NCI-H1105 (cell line): ENCODE measurements around the gene ITPR2.

ENCODE experiments used
- DNase-seq: peaks from one replicate; lab custom pipeline; 2025; lab: John Stamatoyannopoulos, UW

Gene ITPR2

GRCh38 chr12:26389343-26389742 is 443.7 kb downstream of the ITPR2 start:
- no peak for DNase-seq

DNA sequence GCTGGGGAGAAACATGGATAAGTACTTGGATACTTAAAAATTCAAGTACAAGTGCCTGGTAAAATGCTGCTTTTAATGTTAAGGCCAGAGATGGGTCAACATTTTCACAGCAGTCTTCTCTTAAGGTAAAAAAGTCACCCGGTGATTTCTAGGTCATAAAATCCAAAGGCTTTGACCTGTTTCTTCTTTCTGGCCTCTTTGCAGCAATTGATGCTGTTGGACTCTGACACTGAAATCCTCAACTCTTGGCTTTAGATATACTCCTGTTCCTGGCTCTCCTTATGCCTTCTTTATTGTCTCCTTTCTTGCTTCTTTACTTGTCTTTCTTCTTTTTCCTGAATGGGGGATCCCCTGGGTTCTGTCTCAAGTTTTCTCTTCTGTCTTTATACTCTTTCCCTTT is 448.5 kb downstream of the ITPR2 start:
- DNase-seq: no peak

- DNase-seq: no peak
Observed at GRCh38 chr12:26383041-26383440, 450.0 kb downstream of the ITPR2 start.

- DNase-seq: no peak
Observed at GRCh38 chr12:26380897-26381296, 452.1 kb downstream of the ITPR2 start.

GRCh38 chr12:26379777-26380467 is 453.1 kb downstream of the ITPR2 start:
- no peak for DNase-seq

GRCh38 chr12:26378711-26379110 is 454.3 kb downstream of the ITPR2 start:
- DNase-seq: no peak

DNA sequence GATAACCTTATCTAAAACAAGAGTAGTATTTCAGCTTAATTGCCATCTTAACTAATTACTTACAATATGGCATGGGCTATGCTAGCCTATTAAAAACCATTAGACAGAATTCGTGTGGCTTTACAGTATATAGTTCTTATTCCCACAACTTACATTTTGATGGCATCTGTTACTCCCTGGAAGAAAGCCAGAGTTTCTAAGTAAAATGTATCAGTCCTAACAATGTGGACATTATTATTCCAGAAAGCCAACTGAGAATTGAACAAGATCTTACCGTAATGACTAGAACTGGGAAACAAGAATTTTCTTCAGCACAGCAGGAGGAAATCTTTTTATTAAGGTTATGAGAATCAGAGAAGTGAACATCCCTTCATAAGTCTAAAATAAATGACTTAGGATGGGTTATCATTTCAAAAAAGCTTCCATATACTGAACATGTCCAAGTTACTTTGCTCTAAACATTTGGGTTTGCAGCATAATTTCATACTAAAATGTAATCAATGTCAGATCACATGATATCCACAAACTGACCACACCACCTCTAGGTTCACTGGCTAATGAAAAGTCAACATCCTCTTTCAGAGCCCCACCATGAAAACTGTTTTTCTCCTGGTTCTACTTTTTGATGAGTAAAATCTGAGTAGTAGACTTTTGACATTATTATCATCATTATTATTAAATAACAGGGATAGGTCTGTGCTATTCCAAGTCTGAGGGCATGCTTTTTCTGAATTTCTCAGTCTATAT is 457.9 kb downstream of the ITPR2 start:
- DNase-seq: no peak

DNA sequence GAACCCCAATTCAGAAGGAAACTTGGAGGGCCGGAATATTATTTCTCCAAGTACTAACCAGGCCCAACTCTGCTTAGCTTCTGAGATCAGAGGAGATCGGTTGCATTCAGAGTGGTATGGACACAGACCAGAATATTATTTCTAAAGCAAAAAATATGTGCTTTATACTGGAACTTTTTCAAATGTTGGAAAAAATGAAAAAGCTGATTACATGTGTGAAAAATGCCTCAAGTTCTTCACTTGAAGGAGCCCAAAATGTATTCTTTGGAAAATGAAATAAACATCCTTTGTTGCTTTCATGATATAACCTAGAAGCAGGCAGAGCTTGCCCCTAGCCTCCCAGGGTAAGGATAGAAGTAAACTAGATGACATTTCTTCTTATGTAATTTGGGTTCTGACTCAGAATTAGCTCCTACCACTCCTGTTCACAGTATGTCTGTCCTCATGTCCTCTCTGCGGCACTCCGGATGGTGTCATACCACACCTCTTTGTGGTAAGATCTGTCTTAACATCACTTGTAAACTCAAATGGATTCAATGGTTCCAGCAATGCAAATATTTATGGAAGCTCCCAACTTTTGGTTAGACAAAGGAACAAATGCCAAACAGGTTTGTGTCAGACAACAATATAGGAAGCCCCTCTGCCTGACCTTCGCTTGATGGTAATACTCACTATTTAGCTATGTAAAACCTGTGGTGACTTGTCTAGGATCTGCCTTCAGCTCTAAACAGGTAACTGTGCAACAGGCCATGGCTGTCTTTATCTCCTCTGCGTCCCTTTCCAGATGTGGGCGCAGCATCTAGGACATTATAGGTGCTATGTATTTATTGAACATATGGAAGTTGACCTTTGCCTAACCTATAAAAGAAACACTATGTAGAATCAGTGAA is 459.1 kb downstream of the ITPR2 start:
- no peak for DNase-seq

DNA sequence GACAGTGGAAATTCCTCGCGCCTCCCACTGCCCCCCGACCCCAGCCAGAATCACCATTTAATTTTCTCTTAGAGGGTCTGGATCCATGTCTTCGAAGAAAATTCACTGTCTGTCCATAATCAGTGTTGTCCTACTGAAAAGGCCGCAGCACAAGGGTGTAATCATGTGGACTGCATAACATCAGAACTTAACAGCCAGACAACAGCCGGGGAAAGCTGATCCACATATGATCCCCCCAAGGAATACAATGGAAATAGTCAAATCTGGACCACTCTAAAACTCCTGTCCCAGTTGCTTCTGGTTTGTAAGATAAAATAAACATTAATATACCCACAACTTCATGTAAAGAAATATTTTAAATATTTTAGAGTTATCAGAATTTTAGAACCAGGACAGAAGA is 460.1 kb downstream of the ITPR2 start:
- DNase-seq: no peak

DNA sequence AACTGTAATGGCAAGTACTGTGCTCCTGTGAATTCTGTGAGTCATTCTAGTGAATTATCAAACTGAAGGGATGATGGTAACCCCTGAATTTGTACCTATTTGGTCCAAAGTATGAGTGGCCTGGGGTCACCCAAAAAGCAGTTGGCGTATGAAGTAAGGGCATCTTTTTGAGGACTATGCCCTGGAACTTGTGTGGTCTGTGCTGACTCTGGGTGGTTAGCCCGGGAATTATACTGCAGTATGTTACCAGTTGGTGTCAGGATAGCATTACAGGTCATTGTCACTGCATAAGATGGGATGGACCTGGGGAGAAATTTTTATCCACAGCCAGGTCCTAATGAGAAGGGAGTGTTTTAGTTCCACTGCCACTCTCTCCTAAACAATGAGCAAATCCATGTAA is 462.9 kb downstream of the ITPR2 start:
- no peak for DNase-seq

- DNase-seq: no peak
Observed at GRCh38 chr12:26369588-26369987, 463.4 kb downstream of the ITPR2 start.

GRCh38 chr12:26367991-26368730 is 464.8 kb downstream of the ITPR2 start:
- DNase-seq: no peak

DNA sequence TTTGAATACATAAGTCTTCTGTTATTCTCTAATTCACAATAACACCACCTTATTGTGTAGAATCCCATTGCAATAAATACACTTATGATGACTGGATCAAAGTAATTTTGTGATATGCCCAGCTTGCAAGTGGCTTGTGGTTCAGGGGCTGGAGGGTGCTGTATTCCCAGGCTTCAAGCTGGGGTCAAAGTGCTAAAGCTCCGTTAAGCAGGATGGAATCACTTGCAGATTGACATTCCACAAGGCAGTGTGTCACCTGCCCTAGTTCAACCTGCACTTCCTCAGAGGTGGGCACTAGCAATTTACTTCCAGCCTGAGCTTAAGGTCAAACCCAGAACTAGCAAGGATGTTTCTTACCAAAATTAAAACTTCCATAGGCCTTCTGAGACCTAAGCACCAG is 471.0 kb downstream of the ITPR2 start:
- DNase-seq: no peak

- DNase-seq: no peak
Observed at GRCh38 chr12:26360062-26360461, 472.9 kb downstream of the ITPR2 start.

DNA sequence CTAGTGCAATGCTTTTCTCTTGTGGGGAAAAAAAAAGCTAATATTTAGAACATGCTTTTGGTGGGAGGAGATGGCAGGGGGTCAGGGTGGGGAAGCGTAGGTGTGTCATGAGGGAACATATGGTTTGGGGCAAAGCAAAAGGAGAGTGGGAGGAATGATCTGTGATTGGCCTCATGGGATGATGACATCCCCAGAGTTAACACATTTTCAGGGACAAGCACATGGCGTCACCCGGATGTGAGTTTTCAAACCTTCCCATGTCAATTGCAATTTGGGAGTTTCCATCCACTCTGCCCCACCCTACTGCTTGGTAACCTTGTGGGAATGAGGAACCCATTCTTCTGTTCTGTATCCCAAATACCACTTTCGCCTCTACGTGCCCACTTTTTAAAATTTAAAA is 473.4 kb downstream of the ITPR2 start:
- no peak for DNase-seq

- no peak for DNase-seq
Observed at GRCh38 chr12:26358651-26359050, 474.3 kb downstream of the ITPR2 start.

GRCh38 chr12:26347300-26347699 is 485.7 kb downstream of the ITPR2 start:
- no peak for DNase-seq

GRCh38 chr12:26346736-26347135 is 486.3 kb downstream of the ITPR2 start:
- no peak for DNase-seq

GRCh38 chr12:26345471-26346003 is 487.5 kb downstream of the ITPR2 start:
- DNase-seq: no peak

DNA sequence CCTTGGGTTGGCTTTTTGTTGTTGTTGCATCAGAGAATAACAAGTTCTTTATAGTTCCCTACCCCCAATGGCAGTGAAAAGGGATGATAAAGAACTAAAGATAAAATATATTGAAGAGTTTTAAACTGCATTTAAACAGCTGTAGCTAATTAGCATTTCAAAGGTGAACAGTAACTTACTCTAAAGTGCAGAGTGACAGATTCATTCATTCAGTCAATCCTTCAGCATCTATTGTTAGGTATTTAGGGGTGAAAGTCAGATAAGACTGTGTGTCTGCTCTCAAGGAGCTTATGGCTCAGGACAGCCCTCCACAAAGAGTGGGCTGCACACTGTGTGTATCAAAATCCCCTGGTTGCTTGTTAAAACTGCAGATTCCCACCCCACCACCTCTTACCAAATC is 491.5 kb downstream of the ITPR2 start:
- no peak for DNase-seq

- no peak for DNase-seq
Observed at GRCh38 chr12:26340649-26341048, 492.3 kb downstream of the ITPR2 start.

DNA sequence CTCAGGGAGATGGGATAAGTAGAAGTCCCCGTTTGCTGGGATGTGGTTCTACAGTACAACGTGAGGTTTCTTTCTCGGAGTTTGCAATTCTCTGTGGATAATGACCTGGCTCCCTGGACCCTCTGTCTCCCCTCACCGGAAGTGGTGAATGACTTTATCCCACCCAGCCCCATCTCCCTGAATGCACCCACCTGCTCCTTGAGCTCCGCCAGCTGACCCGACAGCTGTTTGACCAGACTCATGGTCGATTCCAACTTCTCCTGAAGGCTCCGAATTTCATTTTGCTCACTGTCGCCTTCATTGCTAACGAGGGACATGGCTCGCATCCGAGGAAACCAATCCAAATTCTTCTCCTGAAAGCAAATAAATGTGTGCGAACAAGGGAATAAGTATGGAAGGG is 493.0 kb downstream of the ITPR2 start:
- DNase-seq: no peak
